GM19324 (cell line): ENCODE data around the gene CARS1.
"Not testable (repeated sequence)": the region's sequence is repeated elsewhere in the genome, so short reads cannot be mapped to it uniquely, and the experiment has no call there.

ENCODE experiments used
- ATAC-seq: cut with Tn5 transposase; IDR thresholded peaks from one replicate; pipeline ENCODE4 v1.9.1; 2021; ENCODE audit warnings: mild to moderate bottlenecking, moderate library complexity; ENCODE audit not compliant: unreplicated experiment, low FRiP score

Gene CARS1

DNA sequence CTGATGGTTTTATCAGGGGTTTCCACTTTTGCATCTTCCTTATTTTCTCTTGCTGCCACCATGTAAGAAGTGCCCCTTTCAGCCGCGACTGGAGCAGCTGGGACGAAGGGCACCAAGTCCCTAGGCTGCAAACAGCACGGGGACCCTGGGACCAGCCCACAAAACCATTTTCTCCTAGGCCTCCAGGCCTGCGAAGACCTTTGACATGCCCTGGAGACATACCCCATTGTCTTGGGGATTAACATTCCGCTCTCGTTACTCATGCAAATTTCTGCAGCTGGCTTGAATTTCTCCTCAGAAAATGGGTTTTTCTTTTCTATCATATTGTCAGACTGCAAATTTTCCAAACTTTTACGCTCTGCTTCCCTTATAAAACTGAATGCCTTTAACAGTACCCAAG, 6.7 kb upstream of the CARS1 start:
- not testable (repeated sequence) for ATAC-seq

DNA sequence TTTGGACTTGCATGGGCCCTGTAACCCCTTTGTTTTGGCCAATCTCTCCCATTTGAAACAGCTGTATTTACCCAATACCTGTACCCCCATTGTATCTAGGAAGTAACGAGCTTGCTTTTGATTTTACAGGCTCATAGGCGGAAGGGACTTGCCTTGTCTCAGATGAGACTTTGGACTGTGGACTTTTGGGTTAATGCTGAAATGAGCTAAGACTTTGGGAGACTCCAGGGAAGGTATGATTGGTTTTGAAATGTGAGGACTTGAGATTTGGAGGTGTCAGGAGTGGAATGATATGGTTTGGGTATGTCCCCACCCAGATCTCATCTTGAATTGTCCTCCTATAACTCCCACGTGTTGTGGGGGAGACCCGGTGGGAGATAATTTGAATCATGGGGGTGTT, 6.2 kb upstream of the CARS1 start:
- not testable (repeated sequence) for ATAC-seq

DNA sequence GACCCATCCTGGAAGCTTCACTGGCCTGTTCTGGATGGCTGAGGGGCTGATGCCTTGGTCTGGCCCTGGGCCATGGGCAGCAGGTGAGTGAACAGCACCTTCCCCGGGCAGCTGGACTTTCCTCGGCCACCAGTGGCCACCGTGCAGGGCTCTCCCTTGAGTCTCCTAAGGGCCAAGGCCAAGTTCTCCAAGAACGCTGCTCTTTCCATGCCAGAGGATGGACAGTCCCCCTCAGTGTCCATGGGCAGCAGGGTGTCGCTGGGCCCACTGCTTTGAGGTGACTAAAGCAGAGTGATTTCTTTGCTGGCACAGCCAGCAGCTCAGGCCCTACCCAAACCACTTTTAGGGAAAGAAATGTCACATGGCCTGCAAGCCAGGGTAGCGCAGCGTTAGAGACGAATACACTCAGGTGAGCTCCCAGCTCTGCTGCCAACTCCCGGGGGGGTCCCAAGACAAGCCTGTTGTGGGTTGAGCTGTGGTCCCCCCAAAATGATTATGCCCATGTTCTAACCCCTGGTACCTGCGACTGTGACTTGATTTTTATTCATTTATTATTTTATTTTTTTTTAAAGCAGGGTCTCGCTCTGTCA, 3.3 kb upstream of the CARS1 start:
- ATAC-seq, result no peak

DNA sequence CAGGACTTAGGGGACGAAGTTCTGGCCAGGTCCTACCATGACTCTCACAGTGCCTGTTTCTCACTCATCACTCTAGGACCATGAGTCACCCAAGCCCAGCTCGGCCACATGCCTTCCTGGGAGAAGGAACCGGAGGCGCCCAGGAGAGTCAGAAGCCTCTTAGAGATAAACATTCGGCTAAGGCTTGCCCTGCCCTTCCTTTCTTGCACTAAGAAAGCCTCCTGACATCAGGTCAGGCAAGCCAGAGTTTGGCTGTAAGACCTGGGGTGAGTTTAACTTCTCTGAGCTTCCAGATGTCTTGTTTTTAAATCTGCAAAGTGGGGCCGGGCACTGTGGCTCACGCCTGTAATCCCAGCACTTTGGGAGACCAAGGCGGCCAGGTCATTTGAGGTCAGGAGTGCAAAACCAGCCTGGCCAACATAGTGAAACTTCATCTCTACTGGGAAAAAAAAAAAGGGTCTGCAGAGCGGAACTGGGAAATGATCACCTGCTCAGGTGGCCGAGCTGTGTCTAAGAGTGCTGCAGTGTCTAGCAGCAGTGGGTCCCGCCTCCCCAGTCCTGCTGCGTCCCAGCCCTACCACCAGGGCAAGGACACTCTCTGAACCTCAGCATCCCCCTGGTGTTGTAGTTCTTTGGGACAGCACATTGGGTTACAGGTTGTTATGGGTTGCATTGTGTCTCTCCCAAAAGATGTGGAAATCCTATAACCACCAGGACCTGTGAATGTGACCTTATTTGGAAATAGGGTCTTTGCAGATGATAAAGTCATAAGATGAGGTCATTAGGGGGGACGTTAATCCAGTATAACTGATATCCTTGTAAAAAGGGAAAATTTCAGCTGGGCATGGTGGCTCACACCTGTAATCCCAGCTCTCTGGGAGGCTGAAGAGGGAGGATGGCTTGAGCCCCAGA, 1.8 kb upstream of the CARS1 start:
- ATAC-seq, result no peak

DNA sequence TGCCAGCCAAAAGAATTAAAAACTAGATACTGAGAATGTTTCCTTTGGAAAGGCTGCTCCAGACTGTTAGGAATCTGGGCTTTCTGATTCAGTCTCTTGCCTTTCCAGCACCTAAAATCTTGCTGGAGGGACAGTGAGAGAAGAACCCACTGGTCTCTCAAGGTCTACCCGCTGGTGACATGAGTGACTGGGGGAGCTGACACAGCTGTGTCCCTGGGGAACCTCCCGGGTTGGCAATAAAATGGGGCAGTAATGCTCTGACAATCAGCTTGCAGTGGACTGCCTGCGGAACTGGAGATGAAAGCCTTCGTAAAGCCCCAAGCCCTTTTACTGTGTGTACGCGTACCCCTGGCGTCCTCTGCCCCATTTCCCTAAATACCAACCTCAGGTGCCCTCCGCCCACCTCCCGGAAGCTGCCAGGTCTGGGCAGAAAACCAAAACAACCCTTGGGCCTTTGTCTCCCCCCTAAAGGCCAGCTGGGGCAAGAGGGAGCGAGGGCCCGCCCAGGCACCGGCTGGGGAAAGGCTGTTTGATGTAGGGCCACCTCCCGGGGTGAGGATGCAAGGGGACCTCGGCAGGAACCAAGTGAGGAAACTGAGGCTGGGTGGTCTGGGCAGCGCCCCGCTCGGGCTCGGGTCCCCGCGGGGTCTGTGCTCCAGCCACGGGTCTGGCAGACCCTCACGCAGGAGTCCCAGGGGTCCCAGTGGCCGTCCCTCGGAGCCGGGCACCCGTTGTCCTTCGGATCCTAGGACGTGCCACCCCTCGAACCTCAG, 741 bp downstream of the CARS1 start:
- peak; percentile 12 for ATAC-seq

DNA sequence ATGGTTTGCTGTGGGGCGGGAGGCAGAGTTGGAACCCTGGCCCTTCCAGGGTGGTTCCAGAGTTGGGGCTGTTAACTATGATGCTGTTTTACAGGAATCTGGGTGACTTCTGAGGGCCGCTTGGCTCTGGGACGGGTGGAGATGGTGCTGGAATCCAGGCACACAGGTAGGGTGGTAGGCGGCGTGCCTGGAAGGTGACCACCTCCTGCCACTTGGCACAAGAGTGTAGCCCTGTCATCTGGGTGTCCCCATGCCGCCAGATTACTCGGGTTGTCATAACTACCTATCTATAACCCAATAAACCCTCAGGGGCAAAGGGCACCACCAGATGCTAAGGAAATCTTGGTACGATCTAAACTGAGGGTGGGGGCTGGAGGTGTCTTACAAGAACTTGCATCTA, 1.3 kb downstream of the CARS1 start:
- ATAC-seq, result no peak

DNA sequence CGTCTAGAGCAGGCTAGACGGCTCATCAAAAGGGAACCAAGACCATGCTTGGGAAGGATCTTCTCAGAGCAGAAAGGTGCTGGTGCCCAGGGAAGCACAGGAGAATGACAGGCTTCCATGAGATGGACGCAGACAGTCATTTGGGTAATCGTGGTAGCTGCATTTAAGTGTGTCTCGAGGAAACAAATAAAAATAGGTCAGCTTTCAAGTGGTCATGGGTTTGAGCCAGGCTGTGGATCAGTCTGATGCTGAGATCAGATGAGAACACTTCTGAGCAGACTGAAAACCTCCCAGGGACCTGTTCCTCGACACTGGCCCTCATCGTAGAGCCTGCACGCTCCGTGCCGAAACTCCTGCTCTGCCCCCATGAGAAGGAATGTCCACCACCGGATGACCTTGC, 4.7 kb downstream of the CARS1 start:
- ATAC-seq, result no peak

DNA sequence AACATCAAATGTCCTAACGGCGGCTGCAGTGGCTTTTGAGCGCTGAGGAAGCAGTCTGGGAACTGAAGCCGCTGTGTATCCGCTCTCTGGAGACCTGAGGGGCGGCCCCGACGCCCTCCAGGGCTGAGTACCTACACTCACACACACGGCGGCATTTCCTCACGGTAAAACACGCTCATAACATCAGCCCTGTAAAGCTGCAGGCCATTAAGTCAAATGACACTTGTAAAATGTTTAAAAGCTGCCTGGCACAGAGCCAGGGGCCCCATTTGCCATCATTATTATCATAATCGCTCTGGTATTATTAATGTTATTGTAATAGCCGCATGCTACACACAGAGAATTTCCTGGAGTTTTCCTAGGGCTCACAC, 5.1 kb downstream of the CARS1 start:
- no peak for ATAC-seq

DNA sequence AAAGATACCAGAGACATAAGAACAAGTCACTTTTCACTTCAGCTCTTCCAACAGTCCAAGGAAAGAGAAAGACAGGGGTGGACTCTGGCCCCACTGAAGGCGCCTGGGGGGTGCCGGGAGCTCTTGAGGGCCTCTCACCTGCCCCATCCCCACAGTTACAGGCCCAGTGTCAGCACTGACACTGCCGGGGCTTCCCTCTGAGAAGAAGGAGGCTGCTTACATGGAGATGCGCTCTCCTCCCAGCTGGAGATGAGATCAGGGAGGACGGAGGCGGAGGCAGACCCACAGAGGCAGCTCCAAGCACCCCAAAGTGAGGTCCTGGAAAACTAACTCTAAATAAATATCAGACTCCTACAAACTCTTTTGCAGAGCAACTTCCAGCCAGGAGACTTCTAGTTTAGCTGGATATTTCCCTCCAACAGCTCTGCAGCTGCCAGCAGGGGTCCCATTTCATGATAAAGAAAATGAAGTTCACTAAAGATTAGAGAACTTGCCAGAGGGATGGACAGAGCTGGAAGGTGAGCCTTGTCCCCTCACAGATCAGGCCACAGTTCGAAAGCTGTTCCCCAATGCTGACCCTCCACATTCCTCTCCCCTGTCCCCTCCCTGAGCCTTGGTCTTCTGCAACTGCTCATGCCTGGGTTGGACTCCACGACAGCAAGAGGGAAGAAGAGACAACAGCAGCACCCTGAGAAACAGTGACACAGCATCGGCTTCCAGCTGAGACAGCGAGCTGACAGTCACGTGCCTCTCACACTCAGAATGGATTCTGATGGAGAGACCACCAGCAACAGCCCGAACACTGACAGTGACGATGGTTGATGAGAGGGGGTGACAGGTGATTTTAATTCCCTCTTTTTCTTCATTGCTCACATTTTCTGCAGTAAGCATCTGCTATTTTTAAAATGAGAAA, 5.8 kb downstream of the CARS1 start:
- no peak for ATAC-seq

DNA sequence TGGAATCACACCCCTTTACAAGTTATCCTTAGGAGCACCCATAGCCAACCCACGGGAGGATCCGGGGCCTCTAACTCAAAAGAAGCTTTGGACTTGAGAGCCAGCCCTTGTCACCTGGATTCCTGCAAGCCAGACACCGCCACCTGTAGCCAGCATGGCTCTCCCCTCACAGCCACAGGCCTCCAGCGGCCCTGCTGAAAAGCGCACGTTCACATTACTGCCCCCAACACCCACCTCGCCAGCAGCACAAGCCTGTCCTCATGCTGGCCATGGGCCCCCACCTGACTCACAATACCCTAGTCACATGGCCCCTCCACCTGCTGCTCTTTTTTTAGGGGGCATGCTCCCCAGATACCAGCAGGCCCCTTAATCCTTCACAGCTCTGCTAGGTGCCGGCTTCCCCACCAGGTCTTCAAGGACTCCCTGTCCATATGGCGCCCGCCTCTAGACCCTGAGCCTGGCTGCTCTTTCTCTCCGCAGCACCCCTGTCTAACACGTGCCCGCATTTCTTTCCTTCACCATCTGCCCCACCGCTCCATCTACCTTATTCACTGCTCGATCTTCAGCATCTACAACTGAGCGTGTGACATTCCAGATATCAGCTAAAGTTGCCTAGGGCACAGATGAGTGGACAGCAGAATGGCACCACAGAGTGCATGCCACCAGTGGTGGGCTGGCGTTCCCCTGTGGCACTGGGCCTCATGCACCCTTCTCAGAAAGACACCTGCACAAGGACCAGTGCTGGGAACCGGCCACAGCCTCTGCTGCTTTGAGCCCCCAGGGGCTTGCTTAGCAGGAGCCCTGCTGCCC, 6.6 kb downstream of the CARS1 start:
- no peak for ATAC-seq

DNA sequence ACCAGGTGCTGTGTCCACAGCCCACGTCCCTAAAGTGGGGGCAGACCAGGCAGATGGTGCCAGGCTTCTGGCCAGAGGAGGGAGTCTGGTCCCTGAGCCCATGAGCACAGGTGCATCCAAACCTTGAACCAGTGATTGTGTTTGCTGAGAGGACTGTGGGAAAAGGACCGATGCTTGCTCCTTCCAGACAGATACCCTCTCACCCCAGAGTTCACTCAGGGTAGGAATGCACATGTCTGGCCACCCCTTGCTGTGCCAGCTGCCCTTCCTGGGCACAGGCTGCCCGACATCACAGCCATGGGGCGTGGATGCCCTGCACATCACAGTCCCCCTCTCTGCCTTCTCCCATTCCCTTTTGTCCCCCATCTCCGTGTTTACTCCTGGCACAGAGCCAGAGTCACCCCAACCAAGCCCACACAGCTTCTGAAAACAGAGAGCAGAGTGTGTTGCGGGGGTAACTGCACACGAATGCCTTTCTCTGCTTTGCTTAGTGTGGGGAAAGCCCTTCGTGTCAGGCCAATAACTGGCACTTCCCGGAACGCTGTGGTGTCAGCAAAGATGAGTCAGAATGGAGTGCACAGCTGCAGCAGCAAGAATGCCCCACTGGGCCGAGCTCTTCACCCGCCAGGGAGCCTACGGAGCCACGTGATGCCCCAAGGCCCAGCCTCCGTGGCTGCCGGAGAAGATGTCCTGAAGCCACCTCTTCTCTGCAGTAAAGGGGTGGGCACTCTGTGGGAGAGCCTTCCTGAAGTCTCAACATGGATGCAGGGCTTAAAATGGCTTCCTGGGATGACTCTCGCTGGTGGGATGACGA, 7.6 kb downstream of the CARS1 start:
- ATAC-seq, result peak; percentile 92

DNA sequence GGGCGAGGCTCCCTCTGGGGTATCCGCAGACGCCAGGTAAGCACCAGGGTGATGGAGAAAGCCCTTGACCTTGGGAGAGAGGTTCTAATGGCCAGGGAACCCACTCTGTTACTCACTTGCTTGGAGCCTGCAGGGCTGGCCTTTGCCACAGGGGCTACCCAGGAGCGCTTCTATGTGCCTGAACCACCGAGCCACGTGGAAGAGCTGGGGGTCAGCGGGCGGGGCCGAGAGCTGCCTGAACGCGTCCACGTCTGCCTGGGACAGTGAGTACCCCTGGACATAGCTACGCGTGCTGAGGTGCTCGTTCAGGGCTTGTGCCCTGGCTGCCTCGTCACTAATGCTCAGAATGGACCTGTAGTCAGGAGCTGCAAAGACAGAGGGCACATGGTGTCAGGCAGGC, 9.6 kb downstream of the CARS1 start:
- ATAC-seq, result no peak

DNA sequence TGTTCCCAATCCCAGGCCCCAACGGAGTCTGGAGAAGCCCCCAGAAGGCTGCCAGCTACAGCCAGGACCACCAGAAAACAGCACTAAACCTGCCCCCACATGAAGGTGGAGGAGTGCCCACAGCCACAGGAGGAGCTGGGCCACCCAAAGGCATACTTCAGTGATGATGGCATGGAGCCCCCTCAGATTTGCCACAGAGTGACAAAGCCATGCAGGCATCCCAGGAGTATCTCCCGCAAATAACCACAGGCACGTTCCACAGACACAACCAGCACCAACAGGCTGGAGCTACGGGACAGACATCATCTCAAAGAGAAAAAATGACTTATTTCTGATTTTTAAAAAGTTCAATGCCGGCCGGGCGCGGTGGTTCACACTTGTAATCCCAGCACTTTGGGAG, 10.6 kb downstream of the CARS1 start:
- ATAC-seq, result no peak

DNA sequence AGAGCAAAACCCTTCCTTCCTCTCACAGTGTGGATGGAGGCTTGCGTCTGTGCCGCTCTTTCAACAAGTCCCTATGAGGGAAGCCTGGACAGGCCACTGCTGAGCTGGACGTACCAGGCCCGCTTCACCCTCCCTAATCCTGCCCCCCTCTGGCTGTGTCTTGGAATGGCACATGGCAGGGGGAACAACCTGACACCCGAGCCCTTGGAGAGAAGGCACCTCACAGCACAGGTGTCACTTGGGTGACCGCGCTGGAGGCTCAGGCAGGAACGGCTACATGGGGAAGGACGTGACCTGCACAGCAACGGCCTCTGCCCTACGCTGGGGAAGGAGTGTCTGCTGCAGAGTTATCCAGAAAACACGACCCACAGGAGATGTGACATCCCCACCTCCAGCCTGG, 11.0 kb downstream of the CARS1 start:
- no peak for ATAC-seq

DNA sequence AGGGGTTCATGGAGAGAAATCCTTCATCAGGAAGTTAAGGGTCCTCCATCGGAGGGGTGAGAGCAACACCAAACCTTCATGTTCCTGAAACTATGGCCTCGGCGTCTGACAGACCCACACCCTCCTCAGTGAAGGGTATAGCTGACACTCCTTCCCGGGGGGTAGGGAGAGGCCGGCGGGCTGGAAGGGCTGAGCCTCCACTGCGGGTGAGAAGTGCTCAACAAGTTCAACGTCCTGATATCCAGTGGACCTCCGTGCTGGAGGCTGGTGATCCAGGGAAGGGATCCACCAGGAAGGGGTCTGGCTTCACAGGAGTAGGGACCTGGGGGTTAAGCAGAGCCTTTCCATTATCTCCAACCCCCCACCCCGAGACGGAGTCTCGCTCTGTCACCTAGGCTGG, 12.3 kb downstream of the CARS1 start:
- ATAC-seq, result no peak

DNA sequence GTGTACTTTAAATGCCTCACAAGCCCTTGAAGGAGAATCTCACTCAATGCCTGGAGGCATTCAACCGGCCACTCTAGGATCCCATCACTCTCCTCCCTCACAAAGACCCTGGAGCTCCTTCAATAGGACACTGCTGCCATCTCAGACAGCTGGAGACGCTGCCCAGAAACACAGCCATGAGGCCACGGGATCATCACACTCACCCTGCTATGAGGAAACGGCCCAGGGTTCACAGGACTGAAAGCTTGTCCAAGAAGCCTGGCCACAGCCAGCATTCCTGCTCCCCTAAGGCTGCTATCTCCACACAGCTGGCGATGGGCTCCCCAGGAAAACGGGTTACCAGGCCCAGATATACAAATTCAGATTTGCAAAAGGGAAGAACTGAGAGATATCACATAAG, 13.2 kb downstream of the CARS1 start:
- ATAC-seq, result no peak

DNA sequence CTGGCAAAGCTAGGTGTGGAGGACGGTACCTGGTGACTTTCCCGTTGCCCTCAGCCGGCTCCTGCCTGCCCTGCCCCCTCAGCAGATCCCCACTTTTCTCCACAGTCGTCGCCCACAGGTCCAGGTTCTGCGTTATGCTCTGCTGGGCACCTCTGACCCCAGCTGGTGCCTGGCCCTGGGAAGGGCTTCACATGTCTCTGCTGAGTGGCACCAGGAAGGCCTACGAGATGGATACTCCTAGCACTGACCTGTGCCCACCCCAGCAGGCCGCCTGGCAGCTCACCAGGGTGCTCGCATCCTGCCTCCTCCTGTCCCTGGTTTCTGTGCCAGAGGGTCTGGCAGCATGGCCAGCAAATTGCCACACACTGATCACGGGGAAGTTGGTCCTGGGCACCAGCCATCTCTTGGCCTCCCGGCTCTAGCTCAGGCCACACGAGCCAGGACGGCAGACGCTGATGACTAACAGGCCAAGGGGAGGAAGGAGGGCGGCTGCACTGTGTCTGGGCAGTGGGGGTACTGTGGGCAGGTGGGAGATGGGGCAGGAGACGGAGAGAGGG, 13.8 kb downstream of the CARS1 start:
- no peak for ATAC-seq

DNA sequence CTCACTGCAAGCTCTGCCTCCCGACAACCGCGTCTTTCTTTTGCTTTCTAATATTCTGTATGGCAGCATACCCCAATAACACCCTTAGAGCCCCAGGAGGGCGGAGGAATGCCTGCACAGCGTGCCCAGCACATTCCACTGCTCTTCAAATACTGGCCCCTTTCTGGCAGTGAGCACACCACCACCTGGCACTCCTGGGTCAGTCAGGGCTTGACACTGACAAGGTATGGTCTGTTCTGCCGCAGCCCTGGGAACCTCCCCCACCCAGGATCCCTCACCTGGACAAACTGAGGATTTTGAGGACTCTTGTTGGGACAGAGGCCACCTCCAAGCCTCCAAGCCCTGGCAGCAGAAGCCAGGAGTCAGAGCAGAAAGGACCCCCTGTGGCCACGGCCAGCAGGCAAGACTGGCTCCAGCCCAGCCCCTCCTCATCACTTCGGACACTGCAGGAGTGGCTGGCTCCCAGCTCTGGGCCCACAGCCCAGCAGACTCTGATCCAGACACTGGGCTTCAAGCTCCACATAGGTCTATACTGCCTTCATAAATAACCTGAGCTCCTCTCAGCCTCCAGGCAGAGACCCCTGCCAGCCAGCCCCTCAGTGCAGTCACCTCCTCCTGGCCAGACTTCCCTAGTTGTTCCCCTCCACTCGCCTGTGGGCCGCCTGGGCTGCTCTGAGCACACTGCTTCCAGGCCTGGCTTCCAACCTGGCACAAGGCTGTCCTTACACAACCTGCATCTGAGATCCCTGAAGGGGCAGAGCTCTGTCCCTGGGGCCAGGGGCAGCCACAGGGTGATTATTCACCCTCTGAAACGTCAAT, 14.5 kb downstream of the CARS1 start:
- no peak for ATAC-seq
